Esophagus muscularis mucosa (tissue), 3 donors: ENCODE results near the gene DESI1.

Experiments used
- CTCF ChIP-seq, 3 experiments: fragments of 200-600 bp in 2 of 3; fragments of 450-650 bp in 1 of 3; sonication (generic) in 2 of 3; IDR thresholded peaks; one replicate each; pipeline ENCODE4 v1.5.1; 2017 to 2019; ENCODE audit warnings: antibody characterized with exemption in 3 of 3, mild to moderate bottlenecking in 2 of 3, moderate library complexity in 1 of 3
- POLR2A ChIP-seq: fragments of 450-650 bp; IDR thresholded peaks from one replicate; pipeline ENCODE4 v1.6.1; 2017; ENCODE audit warnings: antibody characterized with exemption, moderate library complexity, mild to moderate bottlenecking, low read depth

GRCh38 chr22:41568811-41569210 lies 52.0 kb downstream of the DESI1 start:
- TF ChIP-seq POLR2A (no peak), CTCF (IDR thresholded peaks at IDR 0.05) (no peak)
